GM12891 (cell line): ENCODE data around the gene G6PC3.

Experiments
- POLR2A ChIP-seq: IDR thresholded peaks from 2 replicates; pipeline ENCODE4 v1.6.1; 2011; ENCODE audit warnings: low read depth, low read length, control low read depth
- POLR2AphosphoS5 ChIP-seq: IDR thresholded peaks from 2 replicates; pipeline ENCODE4 v1.6.1; 2011; ENCODE audit warnings: low read depth, low read length, control low read depth
- TAF1 ChIP-seq: IDR thresholded peaks from 2 replicates; pipeline ENCODE4 v1.6.1; 2011; ENCODE audit warnings: low read depth, low read length, control low read depth

DNA sequence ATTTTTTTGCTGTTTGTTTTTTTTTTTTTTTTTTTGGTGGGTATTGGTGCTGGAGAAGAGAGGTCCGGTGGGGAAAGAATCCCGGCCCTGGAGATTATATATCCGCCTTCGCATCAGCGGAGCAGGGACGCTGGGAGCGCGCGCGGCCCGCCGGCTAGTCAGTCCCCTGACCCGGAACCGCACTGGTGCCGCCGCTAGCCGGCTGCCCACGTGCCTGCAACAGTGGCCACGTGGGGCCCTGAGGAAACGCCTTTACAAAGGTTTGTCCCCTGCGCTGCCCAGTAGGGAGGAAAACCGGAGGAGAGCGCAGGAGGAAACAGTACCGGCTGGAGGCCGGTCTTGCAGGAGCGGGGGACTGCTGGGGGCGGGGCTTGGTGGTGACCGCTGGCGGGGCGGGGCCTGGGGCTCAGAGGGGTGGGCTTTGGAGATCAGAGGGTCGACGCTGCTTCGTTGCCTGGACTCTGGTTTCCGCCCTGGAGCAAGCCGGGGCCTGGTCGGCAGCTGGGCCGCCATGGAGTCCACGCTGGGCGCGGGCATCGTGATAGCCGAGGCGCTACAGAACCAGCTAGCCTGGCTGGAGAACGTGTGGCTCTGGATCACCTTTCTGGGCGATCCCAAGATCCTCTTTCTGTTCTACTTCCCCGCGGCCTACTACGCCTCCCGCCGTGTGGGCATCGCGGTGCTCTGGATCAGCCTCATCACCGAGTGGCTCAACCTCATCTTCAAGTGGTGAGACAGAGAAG lies at the start of gene G6PC3:
- TF ChIP-seq TAF1 (0 out of 2 replicates have a peak, but pooled peaks have one; percentile 46), POLR2A (peak; percentile 87), POLR2AphosphoS5 (peak; percentile 77)
